Body of pancreas (tissue), 4 donors: ENCODE results near the gene BRD1. TPM values are rescaled to one million over a fixed set of nuclear protein-coding genes. Genes with fewer than 3 reads are reported as not detected.

ENCODE experiments used
- ATAC-seq: fragments of 150-250 bp; one replicate; pipeline ENCODE4 v1.9.1; 2016
- DNase-seq, 4 donors: peaks; one replicate each; pipeline ENCODE4 v3.0.0-alpha.2; 2019
- H3K27ac ChIP-seq, 4 donors: fragments of 200-600 bp; sonication (generic); 1 replicate in 3 of 4; 2 replicates in 1 of 4; pipeline versions ENCODE4 v1.5.1 to v1.6.1; 2016 to 2019; ENCODE audit warnings: mild to moderate bottlenecking in 1 of 4, mixed read lengths in 1 of 4, moderate library complexity in 1 of 4
- H3K27me3 ChIP-seq, 2 donors: fragments of 200-600 bp; sonication (generic); one replicate each; pipeline ENCODE4 v1.6.0; 2016; ENCODE audit warnings: mild to moderate bottlenecking in 1 of 2
- H3K36me3 ChIP-seq, 2 donors: fragments of 200-600 bp; sonication (generic); replicated peaks in 1 of 2; 2 replicates each; pipeline ENCODE4 v1.5.1; 2016; ENCODE audit warnings: low read depth in 2 of 2; ENCODE audit not compliant: insufficient read depth in 1 of 2
- H3K4me1 ChIP-seq: fragments of 200-600 bp; sonication (generic); one replicate; pipeline ENCODE4 v1.6.0; 2016
- H3K4me3 ChIP-seq, 2 donors: fragments of 200-600 bp; sonication (generic); 1 replicate in 1 of 2; 2 replicates in 1 of 2; pipeline ENCODE4 v1.5.1; 2016 to 2019
- H3K9me3 ChIP-seq, 3 donors: fragments of 200-600 bp; sonication (generic); 1 replicate in 2 of 3; 2 replicates in 1 of 3; pipeline ENCODE4 v1.5.1; 2016
- POLR2A ChIP-seq, 3 donors: fragments of 450-650 bp; IDR thresholded peaks; one replicate each; pipeline ENCODE4 v1.6.1; 2016; ENCODE audit warnings: antibody characterized with exemption in 3 of 3, mild to moderate bottlenecking in 2 of 3
- WGBS, 2 donors: methylation state at CpG; one replicate each; pipeline ENCODE4 v1.1.5; 2017; 5-methylcytosine and 5-hydroxymethylcytosine counted together
- intact Hi-C: fragments of 100-400 bp; cut with DNase I; formaldehyde crosslinking; loops from one replicate; pipeline ENCODE4 v1.15.1; 2023
- total RNA-seq, 2 donors: library from RNA; depleted of rRNA; stranded (reverse); fragments of >200 nt; gene quantifications; one replicate each; pipeline ENCODE4 v1.1.0, GENCODE V29; 2016
- TF ChIP-seq, protein P1 (sequence below), 7 experiments: fragments of 450-650 bp in 4 of 7; fragments of 200-600 bp in 3 of 7; sonication (generic) in 3 of 7; IDR thresholded peaks; one replicate each; pipeline ENCODE4 v1.5.1; 2016 to 2019; ENCODE audit warnings: antibody characterized with exemption in 7 of 7

The BRD1 gene
- total RNA-seq, 2 donors from 2014 or later, result 21.8 to 36.9 TPM

DNA sequence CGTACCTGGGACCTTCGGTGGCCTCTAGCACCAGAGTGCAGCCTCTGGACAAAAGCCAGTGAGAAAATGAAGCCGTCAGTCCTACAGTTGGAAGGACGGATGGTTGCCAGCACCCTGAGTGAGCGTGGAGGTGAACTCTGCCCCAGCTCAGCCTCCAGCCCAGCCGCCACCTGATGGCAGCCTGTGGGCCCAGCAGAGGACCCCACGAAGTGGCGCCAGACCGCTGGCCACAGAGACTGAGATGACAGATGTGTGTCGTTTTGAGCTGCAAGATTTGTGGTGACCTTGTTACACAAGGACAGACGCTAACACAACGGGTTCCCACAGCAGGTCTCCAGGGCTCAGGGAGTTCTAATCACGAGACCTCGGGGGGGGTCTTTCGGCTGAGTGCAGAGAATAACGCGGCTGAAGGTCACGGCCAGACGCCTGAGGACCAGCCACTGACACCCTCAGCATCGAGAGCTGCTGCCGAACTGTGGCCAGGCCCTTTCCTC lies 75.0 kb downstream of the BRD1 start:
- Histone ChIP-seq H3K27ac (no peak overlapping the region), H3K4me1 (no peaks in the 10 kb centered on the region), H3K4me3 (no peak overlapping the region), H3K27me3 (no peaks in the 10 kb centered on the region), H3K36me3 (no peaks in the 10 kb centered on the region), H3K9me3 (no peaks in the 10 kb centered on the region)
- intact Hi-C loops, result no loop called here
- ATAC-seq (no peak), DNase-seq (no peak)
- TF ChIP-seq, protein P1, sequence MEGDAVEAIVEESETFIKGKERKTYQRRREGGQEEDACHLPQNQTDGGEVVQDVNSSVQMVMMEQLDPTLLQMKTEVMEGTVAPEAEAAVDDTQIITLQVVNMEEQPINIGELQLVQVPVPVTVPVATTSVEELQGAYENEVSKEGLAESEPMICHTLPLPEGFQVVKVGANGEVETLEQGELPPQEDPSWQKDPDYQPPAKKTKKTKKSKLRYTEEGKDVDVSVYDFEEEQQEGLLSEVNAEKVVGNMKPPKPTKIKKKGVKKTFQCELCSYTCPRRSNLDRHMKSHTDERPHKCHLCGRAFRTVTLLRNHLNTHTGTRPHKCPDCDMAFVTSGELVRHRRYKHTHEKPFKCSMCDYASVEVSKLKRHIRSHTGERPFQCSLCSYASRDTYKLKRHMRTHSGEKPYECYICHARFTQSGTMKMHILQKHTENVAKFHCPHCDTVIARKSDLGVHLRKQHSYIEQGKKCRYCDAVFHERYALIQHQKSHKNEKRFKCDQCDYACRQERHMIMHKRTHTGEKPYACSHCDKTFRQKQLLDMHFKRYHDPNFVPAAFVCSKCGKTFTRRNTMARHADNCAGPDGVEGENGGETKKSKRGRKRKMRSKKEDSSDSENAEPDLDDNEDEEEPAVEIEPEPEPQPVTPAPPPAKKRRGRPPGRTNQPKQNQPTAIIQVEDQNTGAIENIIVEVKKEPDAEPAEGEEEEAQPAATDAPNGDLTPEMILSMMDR (IDR thresholded peaks at IDR 0.05), result no peak
- no peak for TF ChIP-seq POLR2A (IDR thresholded peaks at IDR 0.05)
- WGBS, 2 donors, result 30 to 31% methylated on average over 12 to 21 of the region's 21 CpGs

DNA sequence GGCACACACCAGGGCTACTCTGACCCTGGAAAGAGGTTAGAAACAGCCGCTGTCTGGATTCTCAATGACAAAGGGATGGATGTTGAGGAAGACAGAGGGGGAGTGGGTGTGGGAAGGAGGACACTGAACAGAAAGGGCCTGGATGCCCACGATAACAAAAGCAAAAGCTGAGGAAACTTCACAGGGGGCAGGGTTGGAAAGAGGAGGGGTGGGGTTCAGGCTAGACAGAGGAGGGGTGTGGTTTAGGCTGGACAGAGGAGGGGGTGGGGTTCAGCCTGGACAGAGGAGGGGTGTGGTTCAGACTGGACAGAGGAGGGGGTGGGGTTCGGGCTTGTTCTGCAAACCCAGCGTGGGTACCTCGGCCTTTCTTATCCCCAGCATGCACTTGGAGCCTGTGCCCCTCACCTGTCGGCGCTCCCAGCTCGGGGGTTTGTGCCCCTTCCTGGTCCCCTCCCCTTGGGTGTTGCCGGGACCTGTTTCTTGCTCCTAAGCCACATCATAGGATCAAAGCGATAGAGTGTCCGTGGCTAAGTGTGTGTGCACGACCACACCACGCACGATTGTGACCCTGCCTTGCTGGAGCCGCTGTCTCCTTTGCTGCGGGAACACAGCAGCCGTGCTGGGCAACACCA lies 75.6 kb downstream of the BRD1 start:
- Histone ChIP-seq H3K4me1 (no peaks in the 10 kb centered on the region), H3K9me3 (no peaks in the 10 kb centered on the region), H3K36me3 (no peaks in the 10 kb centered on the region), H3K27ac (no peak overlapping the region), H3K4me3 (no peak overlapping the region), H3K27me3 (no peaks in the 10 kb centered on the region)
- DNase-seq (no peak), ATAC-seq (no peak)
- TF ChIP-seq, protein P1 (IDR thresholded peaks at IDR 0.05), result no peak
- TF ChIP-seq POLR2A (IDR thresholded peaks at IDR 0.05), result no peak
- intact Hi-C loops, result no loop called here
- 54 to 55% methylated on average over 6 to 17 of the region's 17 CpGs for WGBS, 2 donors

DNA sequence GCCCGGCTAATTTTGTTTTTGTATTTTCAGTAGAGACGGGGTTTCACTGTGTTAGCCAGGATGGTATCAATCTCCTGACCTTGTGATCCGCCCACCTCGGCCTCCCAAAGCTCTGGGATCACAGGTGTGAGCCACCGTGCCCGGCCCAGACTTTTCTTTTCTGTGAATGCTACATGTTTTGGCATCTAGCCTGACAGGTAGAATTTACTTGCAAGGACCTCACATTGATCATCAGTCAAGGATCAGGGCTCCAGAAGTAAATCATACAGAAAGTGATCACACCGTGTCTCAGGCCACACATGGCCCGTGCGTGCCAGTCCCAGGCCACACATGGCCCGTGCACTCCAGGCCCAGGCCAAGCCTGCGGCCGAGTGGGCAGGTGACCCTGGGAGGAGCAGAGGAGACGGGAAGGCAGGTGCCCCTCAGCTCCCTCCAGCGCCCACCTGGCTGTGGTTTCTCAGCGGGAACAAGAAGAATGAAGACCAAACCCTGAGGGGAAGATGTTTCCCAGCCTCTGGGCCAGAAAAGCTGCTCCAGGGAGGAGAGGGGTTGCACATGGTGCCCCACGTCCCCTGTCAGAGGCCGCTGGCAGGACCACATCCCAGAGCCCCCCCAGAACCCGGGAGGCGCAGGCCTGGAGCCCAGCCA lies 76.2 kb downstream of the BRD1 start:
- Histone ChIP-seq H3K36me3 (no peaks in the 10 kb centered on the region), H3K27me3 (no peaks in the 10 kb centered on the region), H3K9me3 (no peaks in the 10 kb centered on the region), H3K4me3 (no peak overlapping the region), H3K4me1 (no peaks in the 10 kb centered on the region), H3K27ac (no peak overlapping the region)
- 76 to 83% methylated on average over 17 to 19 of the region's 19 CpGs for WGBS, 2 donors
- intact Hi-C loops, result no loop called here
- DNase-seq (no peak), ATAC-seq (no peak)
- no peak for TF ChIP-seq POLR2A (IDR thresholded peaks at IDR 0.05)
- TF ChIP-seq, protein P1 (IDR thresholded peaks at IDR 0.05), result no peak

DNA sequence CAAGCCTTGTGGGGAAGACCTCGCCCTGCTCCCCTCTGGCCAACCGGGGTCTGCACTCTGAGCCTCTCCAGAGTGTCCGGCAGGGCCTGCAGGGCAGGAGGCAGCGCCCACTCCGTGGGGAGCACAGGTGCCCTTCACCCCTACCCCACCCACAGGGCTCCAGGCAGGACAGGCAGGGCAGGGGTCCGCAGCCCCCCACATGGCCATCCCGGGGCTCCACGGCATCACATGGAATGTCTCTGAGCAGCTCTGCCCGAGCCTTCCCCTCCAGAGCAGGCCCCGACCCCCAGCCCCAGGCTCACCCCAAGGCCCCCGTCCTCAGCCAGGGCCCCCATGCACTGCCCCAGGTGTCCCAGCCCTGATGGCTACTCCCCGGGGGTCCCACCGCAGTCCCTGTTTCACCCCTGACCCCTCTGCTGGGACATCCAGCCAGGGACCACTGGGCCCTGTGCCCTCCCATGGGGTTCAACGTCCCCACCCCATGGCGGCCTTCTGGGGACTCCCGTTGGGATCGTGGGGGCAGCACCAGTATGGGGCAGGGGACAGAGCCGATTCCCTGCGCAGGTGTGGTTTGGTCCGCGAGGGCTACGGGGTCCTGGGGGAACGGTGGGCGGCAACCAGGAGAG lies 77.7 kb downstream of the BRD1 start:
- Histone ChIP-seq H3K9me3 (no peaks in the 10 kb centered on the region), H3K4me3 (no peak overlapping the region), H3K27me3 (no peaks in the 10 kb centered on the region), H3K27ac (no peak overlapping the region), H3K36me3 (no peaks in the 10 kb centered on the region), H3K4me1 (no peaks in the 10 kb centered on the region)
- TF ChIP-seq POLR2A (IDR thresholded peaks at IDR 0.05), result no peak
- TF ChIP-seq, protein P1 (IDR thresholded peaks at IDR 0.05), result no peak
- intact Hi-C loops, result no loop called here
- WGBS, 2 donors, result 81 to 83% methylated on average over 5 to 19 of the region's 24 CpGs
- no peak for ATAC-seq
- DNase-seq, result no peak
